Right lobe of liver (tissue), 4 donors: Measurements from ENCODE around the gene PADI4.

Experiments
- POLR2A ChIP-seq: fragments of 450-650 bp; IDR thresholded peaks from one replicate; pipeline ENCODE4 v1.6.1; 2017; ENCODE audit warnings: antibody characterized with exemption, mild to moderate bottlenecking
- TF ChIP-seq, protein P1 (sequence below), 4 donors: fragments of 200-600 bp in 3 of 4; fragments of 450-650 bp in 1 of 4; IDR thresholded peaks; one replicate each; pipeline versions ENCODE4 v1.5.1 to v1.8.0; 2016 to 2022; ENCODE audit warnings: antibody characterized with exemption in 4 of 4, mild to moderate bottlenecking in 2 of 4
- donor health status: DM: no; HTN: no; CAD: no.
- donor health status: DM: no; HTN: no; CAD: no.
- donor health status: DM: no; HTN: yes; CAD: no.

DNA sequence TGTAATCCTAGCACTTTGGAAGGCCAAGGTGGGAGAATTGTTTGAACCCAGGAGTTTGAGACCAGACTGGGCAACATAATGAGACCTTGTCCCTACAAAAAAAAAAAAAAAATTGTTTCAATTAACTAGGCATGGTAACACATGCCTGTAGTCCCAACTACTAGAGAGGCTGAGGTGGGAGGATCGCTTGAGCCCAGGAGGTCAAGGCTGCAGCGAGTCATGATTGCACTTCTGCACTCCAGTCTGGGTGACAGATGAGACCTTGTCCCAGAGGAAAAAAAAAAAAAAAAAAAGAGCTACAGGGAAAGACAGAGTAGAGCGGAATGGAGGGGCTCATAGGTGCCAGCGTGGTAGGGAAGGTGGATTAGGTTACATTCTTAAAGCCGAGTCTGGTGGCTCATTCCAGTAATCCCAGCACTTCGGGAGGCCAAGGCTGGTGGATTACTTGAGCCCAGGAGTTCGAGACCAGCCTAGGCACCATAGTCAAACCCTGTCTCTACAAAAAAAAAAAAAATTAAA, 43.0 kb downstream of the PADI4 start:
- TF ChIP-seq, protein P1, sequence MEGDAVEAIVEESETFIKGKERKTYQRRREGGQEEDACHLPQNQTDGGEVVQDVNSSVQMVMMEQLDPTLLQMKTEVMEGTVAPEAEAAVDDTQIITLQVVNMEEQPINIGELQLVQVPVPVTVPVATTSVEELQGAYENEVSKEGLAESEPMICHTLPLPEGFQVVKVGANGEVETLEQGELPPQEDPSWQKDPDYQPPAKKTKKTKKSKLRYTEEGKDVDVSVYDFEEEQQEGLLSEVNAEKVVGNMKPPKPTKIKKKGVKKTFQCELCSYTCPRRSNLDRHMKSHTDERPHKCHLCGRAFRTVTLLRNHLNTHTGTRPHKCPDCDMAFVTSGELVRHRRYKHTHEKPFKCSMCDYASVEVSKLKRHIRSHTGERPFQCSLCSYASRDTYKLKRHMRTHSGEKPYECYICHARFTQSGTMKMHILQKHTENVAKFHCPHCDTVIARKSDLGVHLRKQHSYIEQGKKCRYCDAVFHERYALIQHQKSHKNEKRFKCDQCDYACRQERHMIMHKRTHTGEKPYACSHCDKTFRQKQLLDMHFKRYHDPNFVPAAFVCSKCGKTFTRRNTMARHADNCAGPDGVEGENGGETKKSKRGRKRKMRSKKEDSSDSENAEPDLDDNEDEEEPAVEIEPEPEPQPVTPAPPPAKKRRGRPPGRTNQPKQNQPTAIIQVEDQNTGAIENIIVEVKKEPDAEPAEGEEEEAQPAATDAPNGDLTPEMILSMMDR (IDR thresholded peaks at IDR 0.05): no peak
- no peak for TF ChIP-seq POLR2A
